RPMI8226 (cell line): Measurements from ENCODE around the gene SYPL1.

Experiments
- DNase-seq: peaks from one replicate; pipeline ENCODE4 v3.0.0-alpha.2; 2015

Gene SYPL1

DNA sequence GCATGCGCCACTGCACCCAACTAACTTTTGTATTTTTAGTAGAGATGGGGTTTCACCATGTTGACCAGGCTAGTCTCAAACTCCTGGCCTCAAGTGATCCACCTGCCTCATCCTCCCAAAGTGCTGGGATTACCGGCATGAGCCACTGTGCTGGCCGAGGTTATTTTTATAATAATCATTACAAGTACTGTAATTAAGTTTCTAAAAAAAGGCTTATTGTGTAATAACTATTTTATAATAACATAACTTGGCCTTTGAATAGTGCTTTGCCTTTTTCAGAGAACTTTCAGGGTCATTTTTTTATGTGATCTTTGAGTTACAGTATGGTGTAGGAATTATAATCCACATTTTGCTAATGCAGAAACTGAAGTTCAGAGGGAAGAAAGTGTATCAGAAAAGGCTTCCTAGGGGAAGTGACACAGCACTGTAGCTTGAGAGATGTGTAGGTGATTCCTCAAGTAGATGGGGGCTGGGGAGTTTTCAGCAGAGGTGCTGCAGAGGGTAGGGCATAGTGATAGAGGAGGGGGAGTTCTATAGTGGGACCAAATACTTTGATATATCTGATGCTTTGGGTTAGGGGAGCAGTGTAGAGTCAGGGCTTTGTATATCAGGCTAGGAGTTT is 9.2 kb upstream of the SYPL1 start:
- no peak for DNase-seq

DNA sequence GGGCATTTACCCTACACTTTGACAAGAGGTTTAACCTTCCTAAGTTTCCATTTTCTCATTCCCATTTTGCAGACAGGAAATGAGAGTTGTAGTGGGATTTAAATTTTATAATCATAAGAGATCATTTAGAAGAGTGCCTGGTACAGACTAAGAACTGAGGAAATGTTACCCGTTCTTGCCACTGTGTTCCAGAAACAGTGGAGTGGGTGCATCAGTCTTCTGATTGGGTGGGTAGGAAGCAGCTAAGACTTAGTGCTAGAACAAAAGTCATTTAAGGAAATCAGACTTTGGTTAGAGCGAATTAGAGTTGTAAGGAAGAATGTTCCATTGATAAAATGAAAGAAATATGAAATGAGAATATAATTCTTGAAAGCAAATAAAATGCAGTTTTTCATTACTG is 8.4 kb upstream of the SYPL1 start:
- no peak for DNase-seq

DNA sequence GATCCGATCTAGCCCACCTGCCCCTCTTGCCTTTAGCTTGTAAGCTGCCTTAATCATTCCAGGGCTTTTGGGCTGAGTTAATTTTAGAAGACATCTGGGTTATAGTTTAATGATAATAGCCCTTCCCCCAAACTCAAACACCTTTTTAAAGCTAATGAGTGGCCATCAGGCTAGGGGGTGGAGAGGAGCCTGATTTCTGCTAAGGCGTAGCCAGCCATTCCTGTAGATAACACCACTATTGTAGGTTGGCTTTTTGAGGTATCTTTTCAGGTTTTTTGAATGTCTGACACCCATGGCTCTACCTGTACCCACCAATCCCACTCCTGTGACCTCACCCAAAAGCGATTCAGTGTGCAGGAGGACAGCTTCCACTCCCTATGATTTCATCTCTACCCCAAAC is 7.6 kb upstream of the SYPL1 start:
- no peak for DNase-seq

DNA sequence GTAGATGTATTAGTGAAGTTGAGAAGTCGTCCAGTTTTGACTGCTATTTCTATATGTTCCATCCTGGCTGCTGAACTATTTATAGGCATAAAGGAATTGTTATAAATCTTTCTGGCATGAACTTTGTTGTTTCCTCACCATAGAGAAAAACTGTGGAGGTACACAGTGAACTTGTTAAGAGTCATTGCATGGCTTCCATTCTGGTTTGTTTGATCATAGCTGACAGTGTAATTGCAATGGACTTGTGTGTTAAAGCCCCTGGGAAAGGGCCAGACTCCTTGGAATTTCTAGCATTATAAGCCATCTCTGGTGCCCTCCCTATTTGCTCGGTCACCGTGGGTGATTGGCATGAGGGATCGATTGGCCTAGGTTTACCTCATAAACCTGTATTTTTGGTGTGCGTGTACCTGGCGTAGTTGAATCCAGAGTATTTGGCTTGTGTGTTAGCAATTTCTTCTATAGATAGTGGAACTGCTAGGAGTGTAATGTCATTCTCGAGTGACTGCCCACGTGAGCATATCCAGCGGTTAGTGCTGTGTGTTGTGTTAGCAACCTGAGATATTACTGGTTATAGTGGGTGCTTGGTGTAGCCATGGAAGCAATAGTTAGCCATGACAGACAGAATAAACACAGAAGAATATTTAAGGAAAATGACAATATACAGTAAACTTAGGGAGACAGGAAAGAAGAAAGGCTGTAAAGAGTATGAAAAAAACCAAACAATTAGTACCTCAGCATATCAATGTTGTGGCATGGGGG is 5.9 kb upstream of the SYPL1 start:
- DNase-seq: no peak

DNA sequence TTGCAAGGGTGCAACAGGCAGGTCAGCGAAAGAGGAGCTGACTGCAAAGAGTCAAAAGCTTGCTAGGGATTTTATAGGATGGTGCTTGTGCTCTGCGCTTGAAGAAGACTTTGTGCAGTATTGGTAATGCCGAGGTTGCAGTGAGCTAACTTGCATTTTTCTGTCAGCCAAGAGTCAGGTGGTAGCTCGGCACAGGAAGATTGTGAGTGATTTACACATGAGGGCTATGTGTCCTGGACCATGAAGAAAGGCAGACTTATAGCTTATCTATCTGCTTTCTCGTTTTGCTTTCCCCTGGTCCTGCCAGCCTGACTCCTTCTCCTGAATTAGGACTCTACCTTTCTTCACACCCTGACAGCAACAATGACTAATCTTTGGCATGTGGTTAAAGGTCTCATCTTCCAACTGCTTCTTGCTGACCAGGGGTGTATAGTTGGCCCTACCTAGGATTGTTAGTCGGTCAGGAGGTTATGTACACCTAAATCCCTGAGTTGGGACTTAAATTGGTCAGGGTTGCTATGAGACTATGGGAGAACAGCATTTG is 4.1 kb upstream of the SYPL1 start:
- no peak for DNase-seq

DNA sequence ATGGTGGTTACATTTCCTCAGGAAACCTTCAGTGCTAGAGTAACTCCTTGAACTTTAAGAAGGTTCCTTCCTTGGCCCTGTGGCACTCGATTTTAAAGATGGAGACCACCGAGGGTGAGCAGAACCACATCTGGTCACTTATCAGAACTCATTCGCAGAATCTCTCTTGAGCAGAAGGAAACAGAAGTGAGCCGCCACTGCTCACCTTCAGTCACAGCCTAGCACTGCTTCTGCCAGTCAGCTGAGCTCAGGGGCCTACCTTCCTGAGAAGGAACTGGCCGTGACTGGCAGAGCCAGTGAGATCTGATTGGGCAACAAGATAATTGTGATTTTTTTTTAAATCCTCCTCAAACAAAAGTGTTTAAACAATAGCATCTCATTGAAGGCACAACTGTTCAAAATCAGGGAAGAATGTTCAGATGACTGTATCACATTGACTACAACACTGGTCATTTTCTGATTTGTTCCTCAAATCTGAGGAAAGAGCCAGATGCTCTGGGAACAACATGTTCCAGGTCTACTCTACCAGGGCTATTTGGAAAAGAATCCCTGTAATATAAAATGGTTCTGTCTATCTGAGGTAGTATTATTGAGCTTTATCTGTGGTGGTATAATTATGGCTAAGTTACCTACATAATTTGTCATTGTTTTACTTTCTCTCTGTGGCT is 2.7 kb upstream of the SYPL1 start:
- no peak for DNase-seq

DNA sequence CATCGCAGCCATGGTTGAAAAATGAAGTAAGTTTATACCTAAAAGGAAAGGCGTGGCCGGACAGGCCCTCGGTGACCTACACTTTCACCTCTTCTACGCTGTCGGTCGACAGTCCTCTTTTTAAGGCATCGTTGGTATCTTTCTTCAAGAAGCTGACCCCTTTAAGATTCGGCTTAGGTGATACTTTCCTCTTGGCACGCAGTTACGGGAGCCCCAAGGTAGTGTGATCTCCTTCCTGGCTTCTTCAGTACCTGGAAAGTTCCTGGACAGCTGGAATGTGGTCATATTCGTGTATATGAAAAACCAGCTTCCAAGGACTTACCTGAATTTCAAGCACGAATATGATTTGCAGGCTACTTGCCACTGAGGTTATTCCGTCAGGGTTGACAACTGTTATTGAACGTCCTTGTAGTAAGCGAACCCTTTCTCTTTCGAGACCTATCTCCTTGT is 885 bp upstream of the SYPL1 start:
- DNase-seq: no peak

DNA sequence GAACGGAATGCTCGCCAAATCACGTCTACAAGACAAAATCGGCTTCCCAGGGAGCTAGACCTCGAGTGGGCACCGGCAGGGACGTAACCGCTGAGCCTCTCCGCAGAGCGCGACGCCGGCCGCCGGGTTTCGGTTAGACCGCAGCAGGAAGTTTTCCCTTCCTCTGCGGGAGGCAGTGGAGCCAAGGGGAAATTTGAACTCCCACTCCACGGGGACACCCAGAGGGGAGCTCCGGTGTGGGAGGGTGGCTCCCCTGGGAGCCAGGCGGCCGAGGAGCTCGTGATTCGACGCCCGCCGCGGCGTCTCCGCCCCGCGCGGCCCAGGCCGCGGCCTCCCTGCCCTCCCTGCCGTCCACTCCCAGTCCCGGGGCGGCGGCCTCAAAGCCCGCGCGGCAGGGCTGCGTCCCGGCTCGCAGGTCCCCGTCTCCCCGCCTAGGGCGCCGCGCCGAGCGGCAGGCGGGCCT is 426 bp downstream of the SYPL1 start:
- no peak for DNase-seq

DNA sequence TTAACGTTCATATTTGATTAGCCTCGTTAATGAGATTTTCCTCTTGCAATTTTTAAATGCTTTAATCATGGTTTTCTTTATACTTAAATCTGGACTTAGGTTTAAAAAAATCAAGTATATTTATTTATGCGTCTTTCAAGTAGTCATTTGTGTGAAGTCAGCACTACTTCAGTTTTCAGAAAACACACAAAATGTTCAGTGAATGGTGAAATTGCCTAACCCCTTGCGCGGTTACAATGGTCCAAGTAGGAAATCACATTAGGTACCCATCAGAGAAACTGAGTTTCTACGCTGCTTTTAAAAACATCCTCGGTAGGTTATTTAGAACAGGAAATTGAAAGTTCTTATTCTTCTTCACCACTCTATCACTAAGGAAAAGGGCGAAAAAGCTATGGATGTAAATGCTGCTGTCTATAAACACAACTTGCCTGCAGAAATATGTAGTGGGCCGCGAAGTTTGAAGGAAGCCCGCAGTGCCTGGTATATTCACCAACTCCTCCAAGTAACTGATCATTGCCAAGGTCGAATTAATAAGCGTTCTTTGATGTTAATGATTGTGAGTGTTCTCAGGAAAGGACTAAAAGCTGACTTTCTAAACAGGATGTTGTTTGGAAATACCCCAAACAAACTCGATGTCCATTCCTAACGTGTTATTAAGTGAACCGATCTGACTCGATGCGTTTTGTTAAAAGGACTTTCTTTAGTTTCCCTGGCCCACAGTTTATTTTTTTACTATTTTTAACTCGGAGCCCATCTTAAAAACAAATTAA is 1.0 kb downstream of the SYPL1 start:
- no peak for DNase-seq

DNA sequence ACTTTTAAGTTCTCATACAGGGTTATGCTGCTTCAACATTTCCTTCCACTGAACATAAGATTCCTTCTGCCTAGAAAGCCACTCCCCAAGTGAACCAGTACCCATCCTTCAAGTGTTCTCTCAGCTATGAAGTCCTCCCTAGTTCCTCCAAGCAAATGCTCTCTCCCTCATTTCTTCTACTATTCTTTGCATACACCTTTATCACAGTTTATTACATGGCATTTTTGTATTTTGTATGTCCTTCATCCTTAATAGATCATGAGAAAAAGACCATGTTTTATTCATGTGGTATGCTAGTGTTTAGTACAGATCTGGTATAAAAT is 1.9 kb downstream of the SYPL1 start:
- DNase-seq: no peak

DNA sequence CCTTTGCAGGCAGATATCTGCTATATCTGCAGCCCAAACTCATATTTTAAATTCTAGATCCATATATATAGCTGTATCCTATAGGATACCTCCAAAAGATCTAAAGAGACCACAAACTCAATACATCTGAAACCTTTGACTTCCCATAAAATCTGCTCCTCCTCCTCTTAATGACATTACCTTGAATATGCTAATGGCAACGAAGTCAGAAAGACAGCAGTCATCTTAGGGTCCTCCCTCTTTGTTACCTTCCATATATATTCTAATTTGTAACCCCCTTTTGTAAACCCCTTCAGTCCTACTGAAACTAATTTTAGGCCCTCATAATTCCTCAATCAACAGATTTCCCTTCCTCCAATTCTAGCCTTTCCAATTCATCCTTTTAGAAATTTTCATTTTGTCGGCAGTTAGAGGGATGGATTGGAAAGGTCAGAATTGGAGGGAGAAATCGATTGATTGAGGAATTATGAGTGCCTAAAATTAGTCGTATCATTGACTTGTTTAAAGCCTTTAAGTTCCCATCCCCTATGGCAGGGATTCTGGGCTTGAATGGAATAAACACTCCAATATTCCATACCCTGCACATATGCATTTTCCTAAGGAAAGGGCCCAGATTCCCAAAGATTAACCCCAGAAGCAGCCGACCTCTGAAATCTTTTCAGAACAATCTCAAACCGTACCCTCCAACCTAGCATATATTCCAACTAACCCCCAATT is 2.4 kb downstream of the SYPL1 start:
- DNase-seq: no peak

DNA sequence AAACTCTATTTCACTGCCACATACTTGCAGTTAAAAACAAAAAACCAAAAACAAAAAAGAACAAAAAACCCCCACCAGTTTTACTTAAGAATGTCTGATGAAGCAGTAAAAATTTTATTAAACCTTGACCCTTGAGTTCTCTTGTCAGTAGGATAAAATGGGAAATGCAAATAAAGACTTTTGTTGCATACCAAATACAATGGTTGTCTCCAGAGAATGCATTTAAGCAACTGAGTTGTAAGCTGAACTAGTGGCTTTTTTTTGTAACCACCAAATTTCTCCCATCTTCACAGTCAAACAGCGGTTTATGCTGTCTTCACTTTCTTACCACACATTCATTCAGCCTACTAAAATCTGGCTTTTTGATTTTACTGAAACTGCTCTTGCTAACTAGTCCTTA is 3.1 kb downstream of the SYPL1 start:
- DNase-seq: no peak

DNA sequence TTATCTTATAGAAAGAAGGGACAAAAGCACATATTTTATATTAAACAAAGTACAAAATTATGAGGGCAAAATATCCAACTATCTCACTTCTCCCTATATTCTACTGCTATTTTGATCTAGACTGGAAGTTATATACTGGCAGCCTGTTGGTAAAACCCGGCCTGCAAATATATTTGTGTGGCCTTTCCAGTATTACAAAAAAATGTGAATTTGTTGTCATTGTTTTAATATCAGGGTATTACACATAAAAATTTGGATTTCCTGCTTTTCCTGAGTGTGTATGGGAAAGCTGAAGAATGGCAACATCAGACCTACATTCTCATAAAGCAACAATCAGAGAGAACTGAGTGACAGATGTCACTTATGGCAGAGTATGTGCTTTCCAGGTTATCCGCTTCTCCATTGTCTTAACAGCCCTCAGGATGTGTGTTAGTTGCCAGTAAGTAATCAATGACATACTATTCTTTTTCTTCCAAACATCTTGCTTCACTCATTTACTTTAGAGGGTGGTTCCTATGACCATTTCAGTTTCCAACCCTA is 7.3 kb downstream of the SYPL1 start:
- DNase-seq: no peak

DNA sequence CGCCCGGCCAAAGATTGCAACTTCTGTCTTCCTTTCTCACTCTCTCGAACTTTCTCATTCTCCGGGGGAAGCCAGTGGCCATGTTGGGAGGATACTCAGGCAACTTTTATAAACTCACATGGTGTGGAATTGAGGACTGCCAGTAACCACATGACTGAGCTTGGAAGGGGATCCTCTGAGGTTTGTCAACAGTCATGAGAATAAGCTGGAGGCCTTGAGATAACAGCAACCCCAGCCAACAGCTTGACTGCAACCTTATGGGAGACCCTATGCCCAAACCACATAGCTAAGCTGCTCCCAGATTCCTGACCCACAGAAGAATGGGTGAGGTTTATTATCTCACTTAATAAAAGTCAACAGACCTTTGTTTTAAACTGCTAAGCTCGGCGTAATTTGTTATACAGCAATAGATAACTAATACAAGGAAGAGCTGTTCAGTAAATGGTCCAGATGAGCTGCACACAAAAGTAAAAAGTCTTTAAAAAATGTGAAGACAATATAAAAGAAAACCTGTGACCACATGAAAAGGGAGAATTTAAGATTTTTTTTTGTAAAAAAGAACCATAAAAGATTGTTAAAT is 9.6 kb downstream of the SYPL1 start:
- DNase-seq: no peak

DNA sequence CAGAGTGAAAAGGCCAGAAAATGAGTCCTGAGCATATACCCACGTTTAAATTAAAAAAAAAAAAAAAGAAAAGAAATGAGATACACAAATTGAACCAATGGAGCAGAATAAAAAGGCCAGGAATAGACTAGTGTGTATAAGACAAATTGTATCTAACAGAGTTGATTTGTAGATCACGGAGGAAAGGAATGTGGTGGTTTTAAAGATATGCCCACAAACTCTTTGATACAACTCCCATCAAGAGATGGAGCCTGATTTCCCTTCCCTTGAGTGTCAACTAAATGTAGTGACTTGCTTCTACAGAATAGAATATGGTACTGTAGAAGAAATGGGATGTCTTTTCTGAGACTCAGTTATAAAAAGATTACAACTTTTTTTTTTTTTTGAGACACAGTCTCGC is 10.4 kb downstream of the SYPL1 start:
- DNase-seq: no peak

DNA sequence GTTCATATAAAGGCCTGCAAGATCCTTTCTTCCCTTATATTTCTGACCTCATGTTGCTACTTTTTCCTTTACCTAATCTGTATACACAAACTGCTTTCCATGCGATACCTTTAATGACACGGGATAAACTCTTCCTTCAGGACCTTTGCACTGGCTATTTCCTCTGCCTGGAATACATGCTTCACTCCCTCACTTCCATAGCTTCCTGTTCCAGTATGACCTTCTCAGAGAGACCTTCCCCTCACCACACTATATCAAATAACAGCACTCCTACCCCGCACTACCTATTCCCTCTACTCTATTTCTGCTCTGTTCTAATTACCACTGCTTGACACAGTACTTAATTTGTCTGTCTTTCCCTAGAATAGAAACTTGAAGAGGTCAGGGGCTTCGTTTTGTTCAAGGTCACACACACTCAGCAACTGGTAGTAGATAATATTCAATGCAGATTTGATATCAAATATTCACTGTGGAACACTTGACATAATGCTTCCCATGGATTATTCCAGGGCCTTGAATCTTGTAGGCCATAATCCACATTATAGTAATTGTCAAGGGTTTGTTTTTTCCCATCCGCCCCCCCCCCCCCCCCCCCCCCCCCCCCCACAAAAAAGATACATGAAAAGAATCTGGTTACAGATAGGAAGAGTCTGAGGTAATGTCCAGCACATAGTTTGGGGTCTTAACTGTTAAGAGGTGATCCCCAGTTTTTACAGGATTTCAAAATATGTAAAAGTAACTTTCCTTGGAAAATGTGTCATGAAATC is 11.1 kb downstream of the SYPL1 start:
- DNase-seq: no peak

DNA sequence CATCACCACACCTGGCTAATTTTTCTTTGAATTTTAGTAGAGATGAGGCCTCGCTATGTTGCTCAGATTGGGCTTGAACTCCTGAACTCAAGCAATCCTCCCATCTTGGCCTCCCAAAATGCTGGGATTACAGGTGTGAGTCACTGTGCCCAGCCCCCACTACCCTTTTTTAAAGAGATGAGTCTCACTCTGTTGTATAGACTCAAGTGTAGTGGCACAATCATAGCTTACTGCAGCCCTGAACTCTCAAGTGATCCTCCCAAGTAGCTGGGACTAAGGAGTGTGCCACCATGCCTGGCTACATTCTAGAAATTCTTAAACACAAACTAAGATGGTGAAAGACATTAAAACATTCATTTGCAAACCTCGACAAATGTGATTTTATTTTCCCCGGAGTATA is 12.6 kb downstream of the SYPL1 start:
- DNase-seq: no peak

DNA sequence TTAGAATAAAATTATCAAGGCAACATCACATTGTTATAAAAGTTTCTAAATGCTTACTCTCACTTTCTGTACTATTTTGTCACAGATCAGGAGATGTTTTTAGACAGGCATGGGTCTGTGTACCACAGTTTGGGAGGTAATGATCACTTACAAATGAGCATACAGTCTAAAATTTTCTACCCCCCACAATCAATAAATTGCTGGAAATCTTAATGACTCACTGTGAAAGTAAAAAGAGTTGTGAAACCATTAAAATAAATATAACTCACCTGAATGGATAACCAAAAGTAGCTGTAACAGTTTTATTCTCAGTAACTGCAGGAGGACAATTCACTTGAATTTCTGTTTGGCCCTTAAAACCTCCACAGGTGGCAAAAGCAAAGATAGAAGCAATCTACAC is 13.2 kb downstream of the SYPL1 start:
- no peak for DNase-seq

DNA sequence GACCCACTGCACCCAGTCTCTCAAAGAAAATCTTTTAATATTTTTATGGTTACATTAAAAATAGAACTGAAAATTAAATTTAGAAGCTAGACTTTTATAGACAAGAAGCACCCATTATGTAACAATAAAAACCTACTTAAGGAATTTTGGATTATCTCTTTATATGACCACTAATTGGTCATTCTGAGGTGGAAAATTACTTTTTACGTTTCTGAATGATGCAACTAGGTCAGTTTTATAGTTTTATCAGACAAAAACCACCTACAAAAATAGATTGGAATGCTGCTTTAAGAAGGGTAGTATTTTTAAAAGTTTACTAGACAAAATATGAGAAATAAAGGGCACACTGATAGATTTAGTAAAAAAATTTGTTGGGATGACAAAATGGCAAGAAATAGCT is 16.5 kb downstream of the SYPL1 start:
- DNase-seq: no peak

DNA sequence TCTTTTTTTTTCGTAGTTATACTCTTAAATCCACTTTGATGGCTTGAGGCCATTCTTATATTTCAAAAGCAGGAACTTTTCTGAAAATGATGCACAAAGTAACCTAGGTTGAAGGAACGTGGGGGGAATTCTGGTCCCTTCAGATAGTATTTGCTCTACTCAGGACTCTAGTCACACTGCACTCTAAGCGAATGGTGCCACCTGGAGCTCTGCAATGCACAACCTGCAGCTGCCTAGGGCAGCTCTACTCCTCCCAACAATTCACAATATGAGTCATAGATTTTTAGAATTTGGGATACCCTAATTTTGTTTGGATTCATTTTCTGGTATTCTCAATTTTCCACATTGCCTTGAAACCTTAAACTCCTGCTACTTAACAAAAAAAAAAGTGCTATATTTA is 17.3 kb downstream of the SYPL1 start:
- no peak for DNase-seq

DNA sequence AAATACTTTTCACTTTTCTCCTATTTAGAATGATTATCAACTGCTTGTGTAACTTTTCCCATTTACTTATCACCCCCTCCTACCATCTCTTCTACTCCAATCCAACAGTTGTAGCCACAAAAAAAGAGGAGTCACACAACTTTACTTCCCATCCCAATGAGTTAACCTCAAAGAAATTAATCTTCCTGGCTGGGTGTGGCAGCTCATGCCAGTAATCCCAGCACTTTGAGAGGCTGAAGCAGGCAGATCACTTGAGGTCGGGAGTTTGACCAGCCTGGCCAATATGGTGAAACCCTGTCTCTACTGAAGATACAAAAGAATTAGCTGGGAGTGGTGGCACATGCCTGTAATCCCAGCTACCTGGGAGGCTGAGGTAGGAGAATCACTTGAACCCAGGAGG is 19.9 kb downstream of the SYPL1 start:
- no peak for DNase-seq
